ENCODE data around the gene MLEC. TPM values are rescaled to one million over a fixed set of nuclear protein-coding genes. Genes with fewer than 3 reads are reported as not detected.

MLEC gene
- total and polyA plus RNA-seq, 8 donors = 168 to 209 (median 195) TPM

DNA sequence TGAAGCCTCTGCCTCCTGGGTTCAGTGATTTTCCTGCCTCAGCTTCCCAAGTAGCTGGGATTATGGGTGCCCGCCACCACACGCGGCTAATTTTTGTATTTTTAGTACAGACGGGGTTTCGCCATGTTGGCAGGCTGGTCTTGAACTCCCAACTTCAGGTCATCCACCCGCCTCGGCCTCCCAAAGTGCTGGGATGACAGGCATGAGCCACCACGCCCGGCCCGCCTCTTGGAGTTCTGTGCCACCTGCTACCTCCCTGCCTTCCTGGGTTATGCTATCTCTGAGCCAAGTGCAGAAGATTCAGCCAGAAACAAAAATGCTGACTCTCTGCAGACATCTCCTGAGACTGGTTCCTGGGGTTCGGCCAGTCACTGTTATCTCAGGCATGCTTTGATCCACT is 33.3 kb upstream of the MLEC start:
- Histone ChIP-seq H3K27me3 (peaks cover 0 to 36% of the 10 kb centered on the region in 2 donors), H3K27ac (no peak overlapping the region), H3K4me3 (no peak overlapping the region), H3K9me3 (no peaks in the 10 kb centered on the region), H3K36me3 (no peaks in the 10 kb centered on the region), H3K4me1 (peaks cover 4 to 21% of the 10 kb centered on the region in 2 donors)
- no peak for DNase-seq
- no peak for ATAC-seq
- intact Hi-C loops (cut with DNase I) = no loop called here
- TF ChIP-seq, protein P1, sequence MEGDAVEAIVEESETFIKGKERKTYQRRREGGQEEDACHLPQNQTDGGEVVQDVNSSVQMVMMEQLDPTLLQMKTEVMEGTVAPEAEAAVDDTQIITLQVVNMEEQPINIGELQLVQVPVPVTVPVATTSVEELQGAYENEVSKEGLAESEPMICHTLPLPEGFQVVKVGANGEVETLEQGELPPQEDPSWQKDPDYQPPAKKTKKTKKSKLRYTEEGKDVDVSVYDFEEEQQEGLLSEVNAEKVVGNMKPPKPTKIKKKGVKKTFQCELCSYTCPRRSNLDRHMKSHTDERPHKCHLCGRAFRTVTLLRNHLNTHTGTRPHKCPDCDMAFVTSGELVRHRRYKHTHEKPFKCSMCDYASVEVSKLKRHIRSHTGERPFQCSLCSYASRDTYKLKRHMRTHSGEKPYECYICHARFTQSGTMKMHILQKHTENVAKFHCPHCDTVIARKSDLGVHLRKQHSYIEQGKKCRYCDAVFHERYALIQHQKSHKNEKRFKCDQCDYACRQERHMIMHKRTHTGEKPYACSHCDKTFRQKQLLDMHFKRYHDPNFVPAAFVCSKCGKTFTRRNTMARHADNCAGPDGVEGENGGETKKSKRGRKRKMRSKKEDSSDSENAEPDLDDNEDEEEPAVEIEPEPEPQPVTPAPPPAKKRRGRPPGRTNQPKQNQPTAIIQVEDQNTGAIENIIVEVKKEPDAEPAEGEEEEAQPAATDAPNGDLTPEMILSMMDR (IDR thresholded peaks at IDR 0.05) = no peak

DNA sequence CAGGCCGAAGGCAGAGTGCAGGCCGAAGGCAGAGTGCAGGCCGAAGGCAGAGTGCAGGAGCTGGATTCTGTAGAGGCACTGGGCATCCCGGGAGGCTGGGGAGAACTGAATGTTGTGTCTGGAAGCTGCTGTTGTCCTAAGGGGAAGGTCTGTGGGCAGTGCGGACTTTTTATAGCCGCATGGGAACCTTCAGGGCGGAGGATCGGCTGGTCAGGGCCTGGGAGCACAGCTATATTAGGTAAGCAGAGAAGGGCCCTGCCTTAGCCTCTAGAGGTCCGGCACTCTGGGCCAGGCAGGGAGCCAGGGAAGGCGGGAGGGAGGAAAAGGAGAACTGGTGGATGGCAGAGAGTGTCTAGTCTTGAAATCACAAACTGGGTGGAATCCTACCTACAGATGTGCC is 32.3 kb upstream of the MLEC start:
- intact Hi-C loops (cut with DNase I) = no loop called here
- Histone ChIP-seq H3K4me1 (peaks cover 0 to 11% of the 10 kb centered on the region in 2 donors), H3K27ac (no peak overlapping the region), H3K9me3 (no peaks in the 10 kb centered on the region), H3K27me3 (peaks cover 0 to 30% of the 10 kb centered on the region in 2 donors), H3K36me3 (no peaks in the 10 kb centered on the region), H3K4me3 (no peak overlapping the region)
- DNase-seq (no peak), ATAC-seq (no peak)
- TF ChIP-seq, protein P1 (IDR thresholded peaks at IDR 0.05) = no peak

DNA sequence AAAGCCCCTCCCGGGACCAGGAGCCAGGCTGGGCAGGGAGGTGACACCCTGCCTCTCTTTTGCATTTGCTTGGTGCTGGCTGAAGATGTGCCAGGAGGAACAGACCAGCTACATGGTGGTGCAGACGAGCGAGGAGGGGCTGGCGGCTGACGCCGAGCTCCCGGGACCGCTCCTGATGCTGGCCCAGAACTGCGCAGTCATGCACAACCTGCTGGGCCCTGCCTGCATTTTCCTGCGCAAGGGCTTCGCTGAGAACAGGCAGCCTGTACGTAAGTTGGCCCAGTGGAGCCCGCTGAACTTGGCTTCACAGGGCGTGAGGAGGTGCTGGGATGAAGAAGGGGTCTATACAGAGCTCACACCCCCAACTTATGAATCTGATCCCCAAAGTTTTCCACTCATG is 30.9 kb upstream of the MLEC start:
- H3K9me3 ChIP-seq = no peaks in the 10 kb centered on the region
- H3K27me3 ChIP-seq = peaks cover 0 to 16% of the 10 kb centered on the region in 2 donors
- ATAC-seq (no peak), DNase-seq (no peak)
- H3K27ac ChIP-seq = no peak overlapping the region
- TF ChIP-seq, protein P1 (IDR thresholded peaks at IDR 0.05) = no peak
- intact Hi-C loops (cut with DNase I) = no loop called here
- H3K36me3 ChIP-seq = no peaks in the 10 kb centered on the region
- H3K4me1 ChIP-seq = peaks cover 0 to 7% of the 10 kb centered on the region in 2 donors
- H3K4me3 ChIP-seq = no peak overlapping the region

DNA sequence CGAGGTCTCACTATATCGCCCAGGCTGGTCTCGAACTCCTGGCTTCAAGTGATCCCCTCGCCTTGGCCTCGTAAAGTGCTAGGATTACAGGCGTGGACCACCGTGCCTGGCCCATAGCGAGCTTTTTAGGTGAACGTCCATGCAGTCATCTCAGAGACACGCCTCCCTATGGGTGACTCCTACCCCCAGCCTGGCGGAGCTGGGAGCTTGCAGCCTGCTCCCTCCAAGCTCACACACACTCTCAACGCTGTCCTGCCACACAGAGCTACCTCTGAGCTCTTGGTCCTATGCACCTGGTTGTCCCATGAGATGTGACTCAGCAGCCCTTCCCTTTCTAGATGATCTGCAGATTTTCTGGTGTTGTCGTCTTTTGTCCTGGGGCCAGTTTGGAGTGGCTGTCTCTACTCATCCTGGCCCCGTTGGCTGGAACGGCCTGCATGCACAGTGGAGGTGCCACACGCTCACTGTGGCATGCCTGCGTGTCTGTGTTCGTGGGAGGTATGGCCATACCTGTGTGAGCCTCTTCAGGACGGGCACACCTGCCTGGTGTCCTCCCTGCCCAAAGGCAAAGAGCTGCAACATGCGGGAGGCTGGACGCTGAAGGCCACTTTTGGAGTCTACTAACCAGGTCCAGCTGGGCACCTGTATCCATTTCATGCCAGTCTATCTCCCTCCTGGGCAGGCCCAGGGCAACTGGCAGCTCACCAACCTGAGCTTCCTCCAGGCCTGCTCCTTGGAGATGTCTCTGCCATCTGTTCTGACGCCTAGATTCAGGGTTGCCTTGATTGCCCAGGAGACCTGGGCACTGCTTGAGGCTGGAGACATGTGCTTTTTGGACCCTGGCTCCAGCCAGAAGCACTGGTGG is 28.4 kb upstream of the MLEC start:
- Histone ChIP-seq H3K27me3 (peaks cover 0 to under 1% of the 10 kb centered on the region in 2 donors), H3K36me3 (no peaks in the 10 kb centered on the region), H3K4me3 (no peak overlapping the region), H3K27ac (no peak overlapping the region), H3K9me3 (no peaks in the 10 kb centered on the region), H3K4me1 (peaks cover 0 to 7% of the 10 kb centered on the region in 2 donors)
- TF ChIP-seq, protein P1 (IDR thresholded peaks at IDR 0.05) = no peak
- no peak for ATAC-seq
- intact Hi-C loops (cut with DNase I) = no loop called here
- peak in 1 of 4 donors; percentile 58 for DNase-seq

DNA sequence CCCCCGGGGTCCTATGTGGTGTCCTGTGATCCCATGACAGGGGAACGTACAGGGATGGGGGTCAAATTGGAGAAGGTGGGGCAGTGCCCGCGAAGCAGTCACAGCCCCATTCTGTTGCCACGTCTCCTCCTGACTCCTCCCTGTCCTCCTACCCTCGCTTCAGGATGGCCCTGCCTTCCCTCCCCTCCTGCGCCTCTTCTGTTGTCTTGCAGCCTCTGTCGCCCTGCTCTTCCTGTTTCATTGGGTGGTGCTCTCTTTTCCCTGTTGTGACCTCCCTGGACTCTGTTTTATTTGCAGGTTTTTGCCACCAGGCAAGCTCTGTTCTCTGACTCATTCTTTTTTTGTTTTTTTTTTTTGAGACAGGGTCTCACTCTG is 27.8 kb upstream of the MLEC start:
- intact Hi-C loops (cut with DNase I) = no loop called here
- no peak overlapping the region for H3K27ac ChIP-seq
- no peaks in the 10 kb centered on the region for H3K9me3 ChIP-seq
- DNase-seq (no peak), ATAC-seq (no peak)
- H3K4me3 ChIP-seq = no peak overlapping the region
- TF ChIP-seq, protein P1 (IDR thresholded peaks at IDR 0.05) = no peak
- no peaks in the 10 kb centered on the region for H3K36me3 ChIP-seq
- H3K4me1 ChIP-seq = peaks cover 0 to 3% of the 10 kb centered on the region in 2 donors
- H3K27me3 ChIP-seq = no peaks in the 10 kb centered on the region
